Activated CD4-positive, alpha-beta T cell treated with anti-CD3 and anti-CD28 coated beads for 1 hour (primary cell): Measurements from ENCODE around the gene OR5K3.

Experiments used
- DNase-seq: peaks from one replicate; pipeline ENCODE4 v3.0.0-alpha.2; 2020

The OR5K3 gene

DNA sequence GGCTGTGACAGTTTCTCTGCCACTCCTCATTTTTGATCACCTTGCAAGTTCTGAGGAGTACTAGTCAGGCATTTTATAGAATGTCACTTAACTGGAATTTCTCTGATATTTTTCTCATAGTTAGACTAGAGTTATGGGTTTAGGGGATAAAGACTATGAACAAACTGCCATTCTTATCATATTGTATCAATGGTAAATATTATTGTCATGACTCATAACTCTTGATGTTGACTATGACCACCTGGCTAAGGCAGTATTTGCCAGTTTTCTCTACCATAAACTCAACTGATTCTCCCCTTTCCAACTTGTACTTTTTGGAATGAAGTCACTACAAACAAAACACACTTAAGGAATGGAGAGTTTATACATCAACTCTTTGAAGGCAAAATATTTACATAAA, 49.8 kb downstream of the OR5K3 start:
- no peak for DNase-seq
